HG03378 (cell line): ENCODE results near the gene NDOR1.

Source experiments
- ATAC-seq: cut with Tn5 transposase; IDR thresholded peaks from one replicate; pipeline ENCODE4 v1.9.1; 2021; ENCODE audit warnings: mild to moderate bottlenecking, moderate library complexity; ENCODE audit not compliant: unreplicated experiment

NDOR1 gene

GRCh38 chr9:137218754-137219271, 13.3 kb downstream of the NDOR1 start:
- ATAC-seq: no peak

- ATAC-seq: no peak
These were observed 14.3 kb downstream of the NDOR1 start for GRCh38 chr9:137219757-137220316.

- no peak for ATAC-seq
These were observed 15.0 kb downstream of the NDOR1 start for GRCh38 chr9:137220317-137221094.

- ATAC-seq: no peak
These were observed 15.6 kb downstream of the NDOR1 start for GRCh38 chr9:137221095-137221505.

GRCh38 chr9:137221506-137222111, 16.1 kb downstream of the NDOR1 start:
- no peak for ATAC-seq

GRCh38 chr9:137222190-137223077, 16.9 kb downstream of the NDOR1 start, which contains the start of gene RNF208:
RNF208 (minus strand) TSS chr9:137222240; CDS start chr9:137221212, 1,028 bp downstream.
- peak; percentile 2 for ATAC-seq

- ATAC-seq: peak; percentile 56
These were observed 17.8 kb downstream of the NDOR1 start for GRCh38 chr9:137223078-137223970.

GRCh38 chr9:137224830-137225694, 19.6 kb downstream of the NDOR1 start, which contains the start of gene CYSRT1:
CYSRT1 (plus strand) TSS chr9:137225174; CDS start chr9:137225622, 448 bp downstream.
- ATAC-seq: no peak

- no peak for ATAC-seq
These were observed 20.3 kb downstream of the NDOR1 start for GRCh38 chr9:137225699-137226331.

- no peak for ATAC-seq
These were observed 21.0 kb downstream of the NDOR1 start for GRCh38 chr9:137226338-137227053.

- ATAC-seq: no peak
These were observed 21.8 kb downstream of the NDOR1 start, which contains the start of gene RNF224 for GRCh38 chr9:137227054-137227852. RNF224 (plus strand) TSS chr9:137227502; CDS start chr9:137228336, 834 bp downstream.

GRCh38 chr9:137227853-137228505, 22.5 kb downstream of the NDOR1 start:
- ATAC-seq: no peak

GRCh38 chr9:137228506-137228967, 23.0 kb downstream of the NDOR1 start:
- ATAC-seq: no peak

- ATAC-seq: no peak
These were observed 23.7 kb downstream of the NDOR1 start for GRCh38 chr9:137228968-137229896.
